GM12878 (cell line): ENCODE results near the gene CDK7. TPM values are rescaled to one million over a fixed set of nuclear protein-coding genes. Genes with fewer than 3 reads are reported as not detected.

Experiments used
- ATAC-seq: fragments of 200-7000 bp; cut with Tn5 transposase; 3 replicates; pipeline ENCODE4 v1.9.1; 2020; ENCODE audit warnings: mild to moderate bottlenecking, moderate library complexity
- BruUV-seq: library from RNA; stranded (reverse); fragments of 400-500 nt; replicated peaks from 2 replicates; lab custom pipeline; 2021; lab: Mats Ljungman, UMichigan
- CTCF ChIA-PET: fragments of 300-600 bp; sonication (Branson Sonifier 250); formaldehyde crosslinking; extraction: SDS; loops from one replicate; lab custom pipeline; 2021; ENCODE audit warnings: inconsistent platforms; lab: Yijun Ruan, JAX
- POLR2A ChIA-PET: fragments of 350-600 bp; formaldehyde crosslinking; extraction: SDS; loops from one replicate; lab custom pipeline; 2021; ENCODE audit warnings: inconsistent platforms; lab: Charles Lee
- RAD21 ChIA-PET: fragments of 300-600 bp; sonication (Branson Sonifier 250); formaldehyde crosslinking; loops from one replicate; lab custom pipeline; 2023; ENCODE audit warnings: antibody characterized with exemption; ENCODE audit not compliant: unreplicated experiment; lab: Charles Lee
- SMC1A ChIA-PET: fragments of 300-600 bp; sonication (Branson Sonifier 250); formaldehyde crosslinking; loops from one replicate; lab custom pipeline; 2023; ENCODE audit not compliant: unreplicated experiment, uncharacterized antibody; lab: Charles Lee
- DNase-seq: peaks from one replicate; pipeline ENCODE4 v3.0.0-alpha.2; 2011; ENCODE audit warnings: low read depth, low spot score
- FAIRE-seq: peaks from 3 replicates; lab custom pipeline; 2011; peaks lifted over from hg19 to GRCh38; lab: Jason Lieb, UNC
- H2AFZ ChIP-seq: 2 replicates; pipeline ENCODE4 v1.6.0; 2011; ENCODE audit warnings: low read depth, low read length, control low read depth; ENCODE audit not compliant: control insufficient read depth
- H3K27ac ChIP-seq: 2 replicates; pipeline ENCODE4 v1.5.1; 2011; ENCODE audit warnings: control low read depth; ENCODE audit not compliant: control insufficient read depth, insufficient read depth
- H3K27me3 ChIP-seq, 2 experiments: replicated peaks in 1 of 2; 2 replicates each; pipeline versions ENCODE4 v1.6.0 to v1.6.1; 2011; ENCODE audit warnings: low read length in 1 of 2; ENCODE audit not compliant: control insufficient read depth in 2 of 2, insufficient read depth in 2 of 2
- H3K36me3 ChIP-seq, 2 experiments: 2 replicates each; pipeline ENCODE4 v1.5.1; 2011; ENCODE audit warnings: low read length in 1 of 2; ENCODE audit not compliant: control insufficient read depth in 2 of 2, insufficient read depth in 2 of 2
- H3K4me1 ChIP-seq: 2 replicates; pipeline ENCODE4 v1.6.1; 2011; ENCODE audit warnings: mild to moderate bottlenecking, low read length, moderate library complexity, mixed read lengths; ENCODE audit not compliant: control insufficient read depth, insufficient read depth
- H3K4me2 ChIP-seq: 2 replicates; pipeline ENCODE4 v1.6.0; 2011; ENCODE audit warnings: control low read depth; ENCODE audit not compliant: control insufficient read depth, insufficient read depth
- H3K4me3 ChIP-seq: fragments of 200-600 bp; sonication (generic); 2 replicates; pipeline ENCODE4 v1.5.1; 2016
- H3K79me2 ChIP-seq: 2 replicates; pipeline ENCODE4 v1.6.0; 2011; ENCODE audit warnings: low read length; ENCODE audit not compliant: control insufficient read depth, insufficient read depth
- H3K9ac ChIP-seq: 2 replicates; pipeline ENCODE4 v1.8.0; 2011; ENCODE audit warnings: low read length, control low read depth, mixed read lengths; ENCODE audit not compliant: control insufficient read depth, insufficient read depth
- H3K9me3 ChIP-seq: replicated peaks from 3 replicates; pipeline ENCODE4 v1.5.1; 2011; ENCODE audit warnings: mild to moderate bottlenecking, low read length; ENCODE audit not compliant: control insufficient read depth, insufficient read depth
- H4K20me1 ChIP-seq: 2 replicates; pipeline ENCODE4 v1.6.0; 2011; ENCODE audit not compliant: control insufficient read depth, insufficient read depth
- BACH1 ChIP-seq: fragments of 450-650 bp; IDR thresholded peaks from 2 replicates; pipeline ENCODE4 v1.6.1; 2017; ENCODE audit warnings: mild to moderate bottlenecking, borderline replicate concordance
- BCL3 ChIP-seq: IDR thresholded peaks from 2 replicates; pipeline ENCODE4 v1.6.1; 2011; ENCODE audit warnings: borderline replicate concordance, low read depth, mild to moderate bottlenecking, moderate library complexity, low read length; ENCODE audit not compliant: insufficient read depth, poor library complexity, severe bottlenecking
- DPF2 ChIP-seq: fragments of 450-650 bp; IDR thresholded peaks from 2 replicates; pipeline ENCODE4 v1.6.1; 2017; ENCODE audit warnings: mild to moderate bottlenecking
- HDGF ChIP-seq: fragments of 450-650 bp; IDR thresholded peaks from 2 replicates; pipeline ENCODE4 v1.6.1; 2016; ENCODE audit warnings: antibody characterized with exemption
- NR2C2 ChIP-seq: IDR thresholded peaks from 2 replicates; pipeline ENCODE4 v1.6.1; 2011; ENCODE audit warnings: borderline replicate concordance, low read depth; ENCODE audit not compliant: control insufficient read depth, insufficient read length
- PML ChIP-seq: IDR thresholded peaks from 2 replicates; pipeline ENCODE4 v1.6.1; 2012; ENCODE audit warnings: low read length, inconsistent platforms
- SMC3 ChIP-seq: IDR thresholded peaks from 2 replicates; pipeline ENCODE4 v1.6.1; 2011; ENCODE audit warnings: low read length, improper control_type of control experiment, borderline replicate concordance
- SREBF2 ChIP-seq: IDR thresholded peaks from 2 replicates; pipeline ENCODE4 v1.6.1; 2012; ENCODE audit warnings: mild to moderate bottlenecking, low read length
- YY1 ChIP-seq: IDR thresholded peaks from 2 replicates; pipeline ENCODE4 v1.6.1; 2011; ENCODE audit warnings: low read depth, mild to moderate bottlenecking, low read length
- ZBTB33 ChIP-seq: fragments of 450-650 bp; IDR thresholded peaks from 2 replicates; pipeline ENCODE4 v1.6.1; 2017; ENCODE audit warnings: mild to moderate bottlenecking
- ZNF274 ChIP-seq: IDR thresholded peaks from one replicate; pipeline ENCODE4 v1.8.0; 2011; ENCODE audit not compliant: insufficient read length, insufficient read depth
- ZNF384 ChIP-seq: IDR thresholded peaks from 2 replicates; pipeline ENCODE4 v1.6.1; 2012; ENCODE audit warnings: low read depth, mild to moderate bottlenecking, low read length, improper control_type of control experiment, borderline replicate concordance
- WGBS: methylation state at CpG from one replicate; pipeline ENCODE4 v1.1.6; 2016; ENCODE audit warnings: low lambda C conversion rate; ENCODE audit not compliant: insufficient replicate concordance, insufficient coverage; ENCODE audit errors: missing lambda C conversion rate; 5-methylcytosine and 5-hydroxymethylcytosine counted together
- in situ Hi-C: fragments of 300-500 bp; cut with MboI; formaldehyde crosslinking; loops from 9 replicates; pipeline ENCODE4 v1.14.3; 2018; ENCODE audit warnings: mixed read lengths
- intact Hi-C: fragments of 100-400 bp; cut with micrococcal nuclease; formaldehyde crosslinking; loops from one replicate; pipeline ENCODE4 v1.14.2; 2022; ENCODE audit not compliant: unreplicated experiment
- polyA plus RNA-seq, 11 experiments: library from polyadenylated mRNA; depleted of rRNA in 4 of 11; unstranded in 6 of 11; stranded (reverse) in 5 of 11; fragments of >200 nt; fragmentation: Nextera tagmentation in 4 of 11; fragmentation: Illumina TruSeq in 1 of 11; extraction: Ambion mirVana in 4 of 11; extraction: Trizol in 1 of 11; gene quantifications; 1 replicate in 1 of 11; 2 replicates in 10 of 11; pipeline versions ENCODE4 v1.2.1 to v1.2.3, GENCODE V29; 2011 to 2016; ENCODE audit warnings: inconsistent platforms in 2 of 11, missing spikeins in 2 of 11, low read depth in 1 of 11
- total RNA-seq, 4 experiments: library from RNA; depleted of rRNA in 3 of 4; stranded (reverse); fragments of >200 nt in 3 of 4; fragmentation: Illumina TruSeq in 1 of 4; extraction: Trizol in 1 of 4; gene quantifications; 2 replicates each; pipeline versions ENCODE4 v1.2.1 to v1.2.3, GENCODE V29; 2013 to 2021

Gene CDK7
- total and polyA plus RNA-seq, 10 of the 15 experiments (the other 5 are each of a cell fraction or from before 2014, with no cell fraction given), result 26.0 to 93.9 (median 43.0) TPM

- intact Hi-C loops (no loop called here), in situ Hi-C loops (no loop called here)
- ChIA-PET POLR2A (interaction anchor here (0.6 kb wide), 1 partner anchor 222 kb away, joined by 3 read pairs; no protein-coding TSS in a partner anchor), RAD21 (no interaction called here), CTCF (interaction anchor here (0.7 kb wide), 1 partner anchor 63 kb away, joined by 3 read pairs; no protein-coding TSS in a partner anchor), SMC1A (interaction anchor here (1.0 kb wide), 1 partner anchor 21 kb away, joined by 5 read pairs; no protein-coding TSS in a partner anchor)
- peaks cover 0 to 6% of the 10 kb centered on the region in 2 experiments; a peak in 2 of 4 replicates for H3K36me3 ChIP-seq
- ATAC-seq (no peak), FAIRE-seq (no peak), DNase-seq (no peak)
- H3K4me3 ChIP-seq, result no peak overlapping the region
- H3K9ac ChIP-seq, result no peak overlapping the region
- no peak overlapping the region for H2AFZ ChIP-seq
- no peak overlapping the region for H3K4me2 ChIP-seq
- no peaks in the 10 kb centered on the region for H3K27me3 ChIP-seq
- 100% methylated on average over 1 of the region's 1 CpG for WGBS
- no TSS peak for BruUV-seq
- H4K20me1 ChIP-seq, result no peaks in the 10 kb centered on the region
- no peaks in the 10 kb centered on the region for H3K9me3 ChIP-seq
- no peak overlapping the region for H3K27ac ChIP-seq
- TF ChIP-seq HDGF (no peak), ZNF384 (no peak), SREBF2 (no peak), BACH1 (no peak)
- H3K4me1 ChIP-seq, result no peaks in the 10 kb centered on the region
- H3K79me2 ChIP-seq, result no peaks in the 10 kb centered on the region
Observed at GRCh38 chr5:69315972-69316371, 81.3 kb downstream of the CDK7 start.

- Histone ChIP-seq H3K36me3 (peaks cover 0 to 6% of the 10 kb centered on the region in 2 experiments; a peak in 1 of 4 replicates), H3K9me3 (no peaks in the 10 kb centered on the region), H2AFZ (no peak overlapping the region), H3K4me3 (no peak overlapping the region), H3K9ac (no peak overlapping the region), H4K20me1 (no peaks in the 10 kb centered on the region), H3K4me2 (no peak overlapping the region), H3K4me1 (no peaks in the 10 kb centered on the region), H3K27ac (no peak overlapping the region), H3K79me2 (no peaks in the 10 kb centered on the region), H3K27me3 (no peaks in the 10 kb centered on the region)
- ATAC-seq (no peak), FAIRE-seq (no peak), DNase-seq (no peak)
- TF ChIP-seq BCL3 (no peak), NR2C2 (no peak), ZNF274 (no peak), SMC3 (no peak), DPF2 (no peak), YY1 (no peak), PML (no peak), ZBTB33 (no peak)
- intact Hi-C loops (no loop called here), in situ Hi-C loops (no loop called here)
- BruUV-seq, result no TSS peak
- RAD21 ChIA-PET, result no interaction called here
- POLR2A ChIA-PET, result no interaction called here
- SMC1A ChIA-PET, result no interaction called here
- CTCF ChIA-PET, result no interaction called here
- 97% methylated on average over 4 of the region's 4 CpGs for WGBS
Observed at GRCh38 chr5:69317391-69317790, 82.7 kb downstream of the CDK7 start.
